ENCODE measurements around the gene PRUNE2.

The PRUNE2 gene

GRCh38 chr9:76878933-76879332 is 27.0 kb downstream of the PRUNE2 start:
- TF ChIP-seq CTCF (conservative IDR thresholded peaks at IDR 0.05; ENCODE audit: low read depth): no peak
- POLR2A ChIA-PET (ENCODE audit: low non-redundant PET): no interaction called here
- CTCF ChIA-PET: interaction anchor here (1.1 kb wide), 1 partner anchor 11 kb away, joined by 3 read pairs; no protein-coding TSS in a partner anchor

GRCh38 chr9:76877961-76878360 is 28.0 kb downstream of the PRUNE2 start:
- no peak for TF ChIP-seq CTCF (conservative IDR thresholded peaks at IDR 0.05; ENCODE audit: low read depth)
- no peak overlapping the region for H3K27ac ChIP-seq
- DNase-seq (ENCODE audit: low spot score): no peak
- ChIA-PET CTCF (interaction anchor here (0.6 to 1.1 kb wide), 2 partner anchors 9 to 12 kb away, joined by 3 to 4 read pairs; no protein-coding TSS in a partner anchor), POLR2A (ENCODE audit: low non-redundant PET) (no interaction called here)

More at GRCh38 chr9:76878933-76879332, 27.0 kb downstream of the PRUNE2 start:
- no peak overlapping the region for H3K27ac ChIP-seq
- no peak for DNase-seq (ENCODE audit: low spot score)

GRCh38 chr9:76876098-76876497 is 29.8 kb downstream of the PRUNE2 start:
- DNase-seq (ENCODE audit: low spot score): no peak
- POLR2A ChIA-PET (ENCODE audit: low non-redundant PET): no interaction called here
- TF ChIP-seq CTCF (conservative IDR thresholded peaks at IDR 0.05; ENCODE audit: low read depth): no peak
- CTCF ChIA-PET: no interaction called here
- no peak overlapping the region for H3K27ac ChIP-seq

- no peak for DNase-seq (ENCODE audit: low spot score)
- CTCF ChIA-PET: no interaction called here
- POLR2A ChIA-PET (ENCODE audit: low non-redundant PET): no interaction called here
- no peak overlapping the region for H3K27ac ChIP-seq
- no peak for TF ChIP-seq CTCF (conservative IDR thresholded peaks at IDR 0.05; ENCODE audit: low read depth)
Measured at GRCh38 chr9:76873821-76874220, 32.1 kb downstream of the PRUNE2 start.

- ChIA-PET POLR2A (ENCODE audit: low non-redundant PET) (no interaction called here), CTCF (no interaction called here)
- TF ChIP-seq CTCF (conservative IDR thresholded peaks at IDR 0.05; ENCODE audit: low read depth): no peak
- DNase-seq (ENCODE audit: low spot score): no peak
- H3K27ac ChIP-seq: no peak overlapping the region
Measured at GRCh38 chr9:76873056-76873792, 32.7 kb downstream of the PRUNE2 start.

GRCh38 chr9:76868897-76869296 is 37.0 kb downstream of the PRUNE2 start:
- DNase-seq (ENCODE audit: low spot score): peak; percentile 6
- TF ChIP-seq CTCF (conservative IDR thresholded peaks at IDR 0.05; ENCODE audit: low read depth): no peak
- CTCF ChIA-PET: interaction anchor here (0.7 kb wide), 1 partner anchor 9 kb away, joined by 4 read pairs; no protein-coding TSS in a partner anchor
- H3K27ac ChIP-seq: no peak overlapping the region
- POLR2A ChIA-PET (ENCODE audit: low non-redundant PET): no interaction called here
